ENCODE results near the gene FREM2. TPM values are rescaled to one million over a fixed set of nuclear protein-coding genes. Genes with fewer than 3 reads are reported as not detected.

The FREM2 gene
- total RNA-seq, 1 donor from 2014 or later: 14.5 TPM

GRCh38 chr13:38733146-38733545 lies 46.3 kb downstream of the FREM2 start:
- ATAC-seq (no peak), DNase-seq (no peak)
- Histone ChIP-seq H3K27ac (no peak overlapping the region), H3K27me3 (ENCODE audit: low read depth) (no peaks in the 10 kb centered on the region), H3K9me3 (no peaks in the 10 kb centered on the region), H3K4me3 (no peak overlapping the region), H3K4me1 (no peaks in the 10 kb centered on the region), H3K36me3 (no peaks in the 10 kb centered on the region)
- intact Hi-C loops (cut with DNase I): no loop called here
- TF ChIP-seq CTCF (IDR thresholded peaks at IDR 0.05): no peak

GRCh38 chr13:38735665-38736440 lies 49.0 kb downstream of the FREM2 start:
- ATAC-seq: no peak
- Histone ChIP-seq H3K9me3 (no peaks in the 10 kb centered on the region), H3K36me3 (no peaks in the 10 kb centered on the region), H3K27me3 (ENCODE audit: low read depth) (no peaks in the 10 kb centered on the region), H3K4me1 (no peaks in the 10 kb centered on the region), H3K4me3 (no peak overlapping the region), H3K27ac (no peak overlapping the region)
- intact Hi-C loops (cut with DNase I): no loop called here
- no peak for TF ChIP-seq CTCF (IDR thresholded peaks at IDR 0.05)
- DNase-seq: no peak

GRCh38 chr13:38743466-38743865 lies 56.6 kb downstream of the FREM2 start:
- ATAC-seq (no peak), DNase-seq (no peak)
- H3K9me3 ChIP-seq: no peaks in the 10 kb centered on the region
- H3K27me3 ChIP-seq (ENCODE audit: low read depth): no peaks in the 10 kb centered on the region
- H3K36me3 ChIP-seq: no peaks in the 10 kb centered on the region
- no peak overlapping the region for H3K27ac ChIP-seq
- no peak for TF ChIP-seq CTCF (IDR thresholded peaks at IDR 0.05)
- intact Hi-C loops (cut with DNase I): no loop called here
- H3K4me3 ChIP-seq: no peak overlapping the region
- no peaks in the 10 kb centered on the region for H3K4me1 ChIP-seq

GRCh38 chr13:38752686-38753085 lies 65.8 kb downstream of the FREM2 start:
- intact Hi-C loops (cut with DNase I): no loop called here
- Histone ChIP-seq H3K27ac (no peak overlapping the region), H3K9me3 (no peaks in the 10 kb centered on the region), H3K36me3 (no peaks in the 10 kb centered on the region), H3K4me1 (no peaks in the 10 kb centered on the region), H3K4me3 (no peak overlapping the region), H3K27me3 (ENCODE audit: low read depth) (no peaks in the 10 kb centered on the region)
- TF ChIP-seq CTCF (IDR thresholded peaks at IDR 0.05): no peak
- ATAC-seq: no peak
- no peak for DNase-seq

- ATAC-seq (no peak), DNase-seq (no peak)
- no peaks in the 10 kb centered on the region for H3K36me3 ChIP-seq
- TF ChIP-seq CTCF (IDR thresholded peaks at IDR 0.05): no peak
- H3K27me3 ChIP-seq (ENCODE audit: low read depth): no peaks in the 10 kb centered on the region
- H3K4me3 ChIP-seq: no peak overlapping the region
- H3K9me3 ChIP-seq: no peaks in the 10 kb centered on the region
- H3K27ac ChIP-seq: no peak overlapping the region
- H3K4me1 ChIP-seq: no peaks in the 10 kb centered on the region
- intact Hi-C loops (cut with DNase I): no loop called here
Observed at GRCh38 chr13:38753878-38754277, 67.0 kb downstream of the FREM2 start.
